Activated T-cell treated with anti-CD3 and anti-CD28 coated beads for 4 hours (primary cell): ENCODE measurements around the gene CAPN12.
A peak's percentile ranks its signal among the peaks of the same experiment; 100 is the strongest.

Experiments used
- DNase-seq: peaks from one replicate; pipeline ENCODE4 v3.0.0-alpha.2; 2020

CAPN12 gene

GRCh38 chr19:38737281-38737865 lies 6.9 kb downstream of the CAPN12 start:
- DNase-seq: no peak

DNA sequence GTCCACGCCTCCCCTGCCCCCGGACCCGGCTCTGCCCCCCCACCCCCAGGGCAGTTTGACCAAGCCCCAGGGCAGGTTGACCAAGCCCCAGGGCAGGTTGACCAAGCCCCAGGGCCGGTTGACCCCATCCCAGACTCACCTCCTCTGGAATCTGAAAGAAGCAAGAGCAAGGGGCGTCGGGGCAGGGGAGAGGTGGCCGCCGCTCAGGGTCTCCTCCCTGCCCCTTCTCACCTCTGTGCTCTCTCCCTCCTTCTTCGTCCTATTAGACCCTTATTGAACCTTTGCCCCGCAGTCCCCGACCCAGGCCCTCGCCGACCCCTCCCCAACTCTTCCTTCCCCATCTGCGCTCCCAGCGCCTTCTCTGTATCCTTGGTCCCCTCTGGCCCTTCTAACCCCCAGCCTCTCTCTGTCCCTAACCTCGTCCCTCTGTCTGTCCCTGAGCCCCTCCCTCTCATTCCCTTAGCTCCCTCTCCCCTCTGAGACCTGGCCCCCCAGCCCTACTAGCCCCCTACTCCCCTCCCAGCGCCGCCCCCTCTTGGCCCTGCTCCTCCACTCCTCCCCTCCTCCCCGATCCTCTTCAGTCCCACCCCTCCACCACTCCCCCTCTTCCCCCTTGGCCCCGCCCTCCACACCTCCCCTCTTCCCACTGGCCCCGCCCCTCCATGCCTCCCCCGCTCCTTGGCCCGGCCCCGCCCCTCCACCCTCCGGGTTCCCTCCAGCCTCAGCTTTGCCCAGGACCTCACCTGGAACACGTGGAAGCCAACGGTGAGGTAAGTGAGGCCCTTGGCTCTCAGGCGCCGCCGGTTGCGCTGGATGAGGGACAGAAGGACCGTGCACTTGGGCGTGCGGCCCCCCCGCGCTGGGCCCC lies 7.6 kb downstream of the CAPN12 start:
- DNase-seq: peak; percentile 69

DNA sequence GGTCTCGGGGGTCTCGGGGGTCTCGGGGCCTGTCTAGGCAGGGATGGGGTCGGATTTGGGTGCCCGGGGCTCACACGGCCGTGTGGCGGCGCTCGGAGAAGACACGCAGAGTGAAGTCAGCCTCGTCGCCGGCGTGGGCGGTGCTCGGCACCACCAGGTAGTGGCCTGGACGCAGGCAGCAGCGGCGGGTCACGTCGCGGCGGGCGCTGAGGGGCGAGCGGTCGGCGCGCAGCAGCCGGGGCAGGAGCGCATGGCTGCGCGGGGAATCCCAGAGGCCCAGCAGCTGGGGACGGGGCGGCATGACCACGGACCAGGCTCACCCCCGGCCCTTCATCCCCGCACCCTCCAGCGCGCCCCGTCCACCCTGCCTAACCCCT lies 8.2 kb downstream of the CAPN12 start:
- peak; percentile 41 for DNase-seq

- DNase-seq: no peak
Observed at GRCh38 chr19:38735257-38735686, 9.0 kb downstream of the CAPN12 start.

DNA sequence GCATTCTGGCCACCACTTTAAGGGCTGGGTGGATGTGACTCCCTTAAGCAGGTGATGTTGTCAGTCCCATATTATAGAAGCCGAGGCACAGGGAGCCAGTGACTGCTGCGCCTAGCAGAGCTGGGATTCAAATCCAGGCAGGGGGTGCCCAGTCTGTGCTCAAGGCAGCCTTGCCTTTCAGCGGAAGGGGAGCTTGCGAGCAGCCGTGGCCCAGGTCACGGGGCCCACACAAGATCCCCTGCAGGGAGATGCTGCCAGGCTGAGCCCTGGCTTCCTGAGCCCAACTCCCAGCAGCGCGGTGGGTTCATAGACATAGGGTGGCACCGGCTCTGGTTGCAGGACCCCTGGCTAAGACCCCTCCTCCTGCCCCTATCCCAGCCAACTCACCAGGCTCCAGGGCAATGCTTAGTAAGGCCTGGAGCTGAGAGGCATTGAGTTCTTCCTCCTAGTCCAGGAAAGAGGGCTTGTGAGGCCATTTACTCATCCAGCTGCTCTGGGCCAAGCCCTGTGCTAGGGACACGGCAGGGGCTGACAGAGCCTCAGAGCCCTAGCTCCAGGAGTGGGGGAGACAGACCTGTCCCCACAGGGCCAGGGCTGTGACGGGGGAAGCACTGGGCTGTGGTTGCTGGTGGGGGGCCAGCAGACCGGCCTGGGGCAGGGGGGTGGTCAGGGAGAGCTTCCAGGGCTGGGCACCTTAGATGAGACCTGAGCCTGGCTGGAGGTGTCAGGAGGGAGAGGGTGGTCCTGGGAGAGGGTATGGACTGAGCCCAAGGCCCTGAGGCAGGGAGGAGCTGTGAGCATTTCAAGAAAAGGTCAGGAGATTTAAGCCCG lies 9.6 kb downstream of the CAPN12 start:
- no peak for DNase-seq

DNA sequence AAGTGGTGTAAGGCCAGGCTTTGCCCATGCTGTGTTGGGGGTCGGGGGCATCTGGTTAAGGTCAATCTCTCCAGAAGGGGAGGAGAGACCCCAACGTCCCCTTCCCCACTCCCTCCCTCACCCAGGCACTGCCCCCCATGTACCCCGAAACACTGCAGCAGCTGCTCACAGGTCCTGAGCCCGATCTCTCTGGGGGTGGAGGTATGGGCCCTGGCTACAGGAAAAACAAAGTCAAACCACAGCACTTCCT lies 10.2 kb downstream of the CAPN12 start:
- DNase-seq: no peak

- no peak for DNase-seq
Observed at GRCh38 chr19:38733493-38734175, 10.6 kb downstream of the CAPN12 start.

DNA sequence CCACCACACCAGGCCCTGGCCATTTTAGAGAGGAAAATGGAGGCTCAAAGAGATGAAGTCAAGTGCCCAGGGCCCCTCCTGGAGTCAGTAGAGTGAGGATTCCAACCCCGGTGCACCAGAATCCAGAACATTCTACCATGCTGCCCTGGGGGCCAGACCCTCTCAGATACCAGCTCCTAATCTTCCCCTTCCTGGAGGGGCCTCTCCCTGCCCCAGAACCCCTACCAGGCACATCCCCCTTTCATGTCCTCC lies 11.1 kb downstream of the CAPN12 start:
- DNase-seq: no peak

DNA sequence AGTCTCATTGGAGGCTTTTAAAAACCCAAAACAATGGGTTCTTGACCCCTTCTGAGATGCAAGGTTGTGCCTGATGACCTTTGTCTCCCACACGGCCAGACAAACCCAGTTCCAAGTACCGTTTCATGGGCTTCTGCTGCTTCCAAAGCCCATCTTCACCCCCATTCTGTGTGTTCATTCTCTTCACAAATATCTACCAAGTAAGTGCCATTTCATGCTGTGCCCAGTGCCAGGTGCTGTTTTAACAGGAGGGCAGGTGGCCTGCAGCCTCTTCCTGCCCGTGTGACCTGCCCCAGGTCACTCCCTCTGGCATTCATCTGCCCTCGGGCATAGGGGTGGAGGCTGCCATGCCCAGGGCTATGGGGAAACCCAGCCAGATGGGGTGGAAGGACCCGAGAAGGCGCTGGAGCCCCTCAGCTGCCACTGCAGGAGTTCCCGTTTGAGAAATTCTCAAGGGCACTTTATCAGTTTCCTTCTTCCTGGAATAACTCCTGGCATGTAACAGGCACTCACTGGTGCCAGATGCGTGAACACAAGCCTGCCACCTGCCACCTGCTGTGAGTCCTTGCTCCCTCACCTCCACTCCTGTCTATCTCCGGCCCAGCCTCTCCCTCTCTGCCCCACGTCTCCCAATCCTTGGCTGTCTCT lies 12.5 kb downstream of the CAPN12 start:
- DNase-seq: no peak

DNA sequence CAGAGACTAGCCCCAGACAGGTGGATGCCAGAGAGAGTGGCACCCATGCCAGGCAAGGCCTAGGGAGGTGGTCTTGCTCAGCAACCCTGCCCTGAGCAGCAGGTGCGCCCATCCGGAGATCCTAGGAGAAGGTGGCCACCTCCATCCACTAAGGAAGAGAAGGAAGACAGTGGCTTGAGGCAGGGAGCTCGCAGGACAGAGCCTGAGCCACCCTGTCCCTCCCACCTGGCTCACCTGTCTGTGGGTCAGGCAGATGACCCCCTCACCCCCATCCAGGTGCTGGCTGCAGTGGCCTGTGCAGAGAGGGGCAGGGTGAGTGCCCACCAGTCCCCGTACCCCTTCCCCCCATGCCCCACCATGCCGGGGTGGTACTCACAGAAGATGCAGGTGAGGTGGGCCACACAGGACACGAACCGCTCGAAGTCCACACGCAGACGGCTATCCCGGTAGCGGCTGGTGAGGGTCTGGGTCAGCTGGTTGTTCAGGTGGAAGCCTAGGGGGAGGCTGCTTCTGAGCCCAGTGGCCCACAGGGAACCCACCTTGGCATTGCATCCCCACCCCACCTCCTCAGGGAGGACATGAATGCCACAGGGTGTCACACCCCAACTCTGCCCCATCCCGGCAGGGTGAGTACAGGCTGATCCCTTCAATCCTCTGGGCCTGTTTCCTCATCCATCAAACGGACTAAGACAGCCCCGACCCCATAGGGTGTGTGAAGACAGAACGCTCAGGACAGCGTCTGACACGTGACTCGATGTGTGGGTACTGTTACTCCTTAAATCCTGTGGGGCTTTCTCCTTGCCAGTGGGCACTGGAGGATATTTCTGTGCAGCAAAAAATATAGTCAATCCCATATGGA lies 13.3 kb downstream of the CAPN12 start:
- no peak for DNase-seq

- DNase-seq: no peak
Observed at GRCh38 chr19:38730470-38730730, 13.9 kb downstream of the CAPN12 start.

GRCh38 chr19:38729653-38730469 lies 14.4 kb downstream of the CAPN12 start:
- peak; percentile 71 for DNase-seq

- no peak for DNase-seq
Observed at GRCh38 chr19:38728752-38729541, 15.3 kb downstream of the CAPN12 start.

DNA sequence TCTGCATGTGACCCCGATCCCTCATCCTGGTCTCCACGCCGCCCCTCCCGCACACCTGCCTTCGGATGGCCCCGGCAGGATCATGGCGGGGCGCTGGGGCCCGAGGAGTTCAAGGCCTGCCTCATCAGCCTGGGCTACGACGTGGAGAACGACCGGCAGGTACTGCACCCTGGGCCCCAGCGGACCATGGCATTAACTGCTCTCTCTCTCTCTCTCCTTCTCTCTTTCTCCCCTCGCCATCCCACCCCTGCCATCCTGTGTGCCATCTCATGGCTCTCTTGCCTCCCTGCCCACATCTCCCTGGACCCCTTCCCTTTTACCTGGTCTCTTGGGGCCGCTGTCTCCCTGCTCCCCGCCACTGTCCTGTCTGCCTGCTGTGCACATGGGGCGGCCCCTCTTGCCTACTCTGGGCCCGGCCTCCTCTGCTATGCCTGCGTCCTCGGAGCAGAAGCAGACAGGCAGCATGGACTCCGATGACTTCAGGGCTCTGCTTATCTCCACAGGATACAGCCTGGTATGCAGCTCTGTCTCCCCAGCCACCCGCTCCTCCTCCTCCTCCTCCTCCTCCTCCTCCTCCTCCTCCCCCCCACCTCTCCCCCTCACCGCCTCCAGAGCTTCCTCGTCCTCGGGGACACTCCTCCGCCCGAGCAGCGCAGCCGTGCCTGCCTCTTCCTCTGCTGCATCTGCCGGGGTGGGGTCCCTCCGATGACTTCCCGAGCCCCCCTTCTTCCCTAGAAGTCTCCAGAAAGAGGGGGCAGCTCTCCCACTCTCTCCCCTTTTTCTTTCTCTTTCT lies 16.2 kb downstream of the CAPN12 start:
- DNase-seq: no peak

GRCh38 chr19:38727306-38727867 lies 16.9 kb downstream of the CAPN12 start:
- DNase-seq: no peak

- DNase-seq: no peak
Observed at GRCh38 chr19:38726761-38727301, 17.4 kb downstream of the CAPN12 start.

GRCh38 chr19:38726284-38726673 lies 18.0 kb downstream of the CAPN12 start:
- no peak for DNase-seq

GRCh38 chr19:38725469-38726283 lies 18.6 kb downstream of the CAPN12 start:
- DNase-seq: no peak
